GM13976 (cell line): ENCODE measurements around the gene RNF112.

Experiments used
- DNase-seq: peaks from one replicate; pipeline ENCODE4 v3.0.0; 2012; ENCODE audit warnings: low spot score
- CTCF ChIP-seq: IDR thresholded peaks from 2 replicates; pipeline ENCODE4 v1.5.1; 2012; ENCODE audit warnings: borderline replicate concordance, mild to moderate bottlenecking; ENCODE audit not compliant: insufficient read depth; ENCODE audit errors: extremely low read depth, missing control alignments, control extremely low read depth
- in situ Hi-C: fragments of 300-500 bp; cut with MboI; formaldehyde crosslinking; loops from one replicate; pipeline ENCODE4 v1.12.0; 2022; ENCODE audit warnings: low sequenced_read_pairs, mixed read lengths, inconsistent platforms; ENCODE audit not compliant: unreplicated experiment

Gene RNF112

GRCh38 chr17:19415806-19416775 is 5.1 kb downstream of the RNF112 start:
- in situ Hi-C loops, result no loop called here
- DNase-seq, result no peak
- TF ChIP-seq CTCF, result no peak

DNA sequence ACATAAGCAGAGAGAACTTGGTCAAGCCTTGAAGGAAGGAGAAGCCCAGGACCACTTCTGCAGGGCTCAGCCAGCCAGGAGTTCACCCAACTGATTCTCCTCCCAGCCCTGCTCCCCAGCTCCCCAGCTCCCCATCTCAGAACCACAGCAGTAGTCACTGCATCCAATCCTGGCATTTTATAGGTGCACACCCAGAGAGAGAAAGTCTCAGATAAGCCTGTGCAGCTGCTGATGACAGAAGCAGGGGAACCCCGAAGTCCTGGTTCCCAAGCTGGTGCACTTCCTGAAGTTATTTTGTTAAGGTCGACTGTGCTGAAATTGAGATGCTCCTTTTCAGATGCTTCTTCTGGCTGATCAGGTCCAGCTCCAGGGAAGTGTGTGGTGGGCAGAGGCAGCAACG is 6.6 kb downstream of the RNF112 start:
- no peak for TF ChIP-seq CTCF
- in situ Hi-C loops, result no loop called here
- DNase-seq, result no peak

DNA sequence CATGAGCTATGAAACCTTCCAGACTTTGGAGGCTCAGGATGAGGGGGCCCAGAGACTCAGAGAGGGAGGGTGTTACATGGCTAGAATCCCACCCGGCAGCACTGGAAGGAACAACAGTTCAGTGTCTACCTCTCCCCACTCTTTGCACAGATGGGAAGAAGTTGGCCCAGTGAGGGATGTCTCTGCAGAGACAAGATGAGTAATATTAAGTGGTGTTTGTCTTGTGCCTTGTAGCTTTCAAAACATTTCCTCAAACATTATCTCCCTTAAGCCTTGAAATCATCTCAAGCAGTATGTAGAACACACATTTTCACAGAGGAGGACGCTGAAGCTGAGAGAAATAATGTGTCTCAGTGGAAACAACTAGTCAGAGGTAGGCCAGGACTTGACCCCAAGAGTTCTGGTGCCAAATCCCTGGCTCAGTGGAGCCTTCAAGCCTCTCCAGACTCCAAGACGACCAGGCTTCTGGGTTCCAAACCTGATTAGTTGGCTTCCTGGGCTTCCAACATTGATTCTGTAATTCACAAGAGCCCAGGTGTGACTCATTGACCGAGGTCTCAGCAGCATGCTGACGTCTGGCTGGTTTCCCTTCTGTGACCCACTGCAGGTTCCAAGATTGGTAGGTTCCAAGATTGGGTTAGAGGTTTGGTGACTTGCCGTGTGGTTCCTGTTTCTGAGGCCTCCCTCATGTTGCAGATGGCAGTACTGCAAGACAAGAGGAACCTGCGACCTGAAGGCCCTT is 7.4 kb downstream of the RNF112 start:
- no peak for TF ChIP-seq CTCF
- in situ Hi-C loops, result no loop called here
- no peak for DNase-seq

DNA sequence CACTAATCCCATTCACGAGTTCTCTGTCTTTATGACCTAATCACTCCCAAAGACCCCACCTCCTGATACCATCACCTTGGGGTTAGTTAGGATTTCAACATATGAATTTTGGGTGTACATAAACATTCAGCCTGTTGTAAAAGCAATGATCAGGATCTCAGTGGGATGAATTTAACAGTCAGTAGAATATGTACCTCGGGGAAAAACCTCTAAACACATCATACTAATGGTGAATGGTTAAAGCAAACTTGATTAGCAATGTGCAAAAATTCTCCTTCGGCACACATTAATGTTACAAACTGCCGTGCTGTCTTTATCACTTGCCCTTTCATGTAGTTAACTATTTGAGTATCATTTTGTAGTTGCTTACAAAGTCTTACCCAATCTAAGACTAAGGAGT is 10.2 kb downstream of the RNF112 start:
- in situ Hi-C loops, result no loop called here
- TF ChIP-seq CTCF, result no peak
- DNase-seq, result no peak

- in situ Hi-C loops, result no loop called here
- DNase-seq, result no peak
- no peak for TF ChIP-seq CTCF
Measured at GRCh38 chr17:19421926-19422325, 10.9 kb downstream of the RNF112 start.

DNA sequence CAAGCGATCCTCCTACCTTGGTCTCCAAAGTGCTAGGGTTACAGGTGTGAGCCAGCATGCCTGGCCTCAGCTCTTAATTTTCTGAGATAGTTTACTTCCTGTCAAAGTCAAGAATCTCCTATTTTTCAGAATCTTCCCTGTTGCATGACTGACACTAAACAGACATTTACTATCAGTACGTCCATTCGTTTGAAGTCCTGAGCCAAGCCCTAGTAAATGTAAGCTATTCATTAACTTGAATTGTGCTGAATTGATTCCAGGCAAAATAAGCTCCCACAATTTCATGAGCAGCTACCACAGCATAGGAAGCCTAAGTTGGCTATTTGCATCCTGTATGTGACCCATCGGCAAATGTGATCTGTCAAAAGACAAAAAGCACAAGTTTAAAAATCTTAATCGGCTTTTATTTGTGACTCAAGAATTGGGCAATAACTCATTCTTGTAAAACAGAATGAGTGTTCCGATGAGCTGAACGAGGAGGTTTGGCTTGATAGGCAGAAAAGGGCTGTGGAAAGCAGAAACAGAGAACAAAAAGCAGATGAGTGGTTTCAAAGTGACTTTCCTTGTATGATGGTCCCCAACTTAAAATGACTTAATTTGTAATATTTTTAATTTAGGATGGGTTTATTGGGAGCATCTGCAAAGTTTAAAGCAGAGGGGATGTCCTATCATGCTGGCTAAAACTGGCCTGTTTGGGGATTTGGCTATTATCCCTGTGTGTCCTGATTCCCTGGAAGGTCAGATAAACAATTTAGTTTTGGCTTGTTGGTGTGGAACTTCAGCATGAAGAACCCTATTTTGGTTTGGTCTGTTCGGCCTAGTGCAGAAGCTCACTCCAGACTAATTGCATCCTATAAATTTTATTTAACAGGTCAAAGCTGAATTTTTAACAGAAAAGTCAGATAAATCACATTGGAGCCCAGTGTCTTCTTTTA is 14.2 kb downstream of the RNF112 start:
- no peak for TF ChIP-seq CTCF
- no peak for DNase-seq
- in situ Hi-C loops, result no loop called here
